IMR-90 (cell line): ENCODE data around the gene ADAMTS17.

Experiments used
- POLR2A ChIP-seq: IDR thresholded peaks from 2 replicates; pipeline ENCODE4 v1.6.1; 2012; ENCODE audit warnings: mild to moderate bottlenecking, low read depth, low read length
- SMC3 ChIP-seq: fragments of 150-350 bp; IDR thresholded peaks from 2 replicates; pipeline ENCODE4 v1.6.1; 2016; ENCODE audit warnings: low read depth, mild to moderate bottlenecking, antibody characterized with exemption, low read length, moderate library complexity
- TF ChIP-seq, protein P1 (sequence below): fragments of 150-350 bp; IDR thresholded peaks from 2 replicates; pipeline ENCODE4 v1.6.1; 2017; ENCODE audit warnings: mild to moderate bottlenecking, antibody characterized with exemption, low read length, low read depth
- TF ChIP-seq, protein P2 (sequence below): conservative IDR thresholded peaks from 2 replicates; pipeline ENCODE4 v1.5.1; 2012; ENCODE audit warnings: mild to moderate bottlenecking, low read depth, low read length, improper control_type of control experiment

- TF ChIP-seq POLR2A (no peak), SMC3 (no peak)
- TF ChIP-seq, protein P1, sequence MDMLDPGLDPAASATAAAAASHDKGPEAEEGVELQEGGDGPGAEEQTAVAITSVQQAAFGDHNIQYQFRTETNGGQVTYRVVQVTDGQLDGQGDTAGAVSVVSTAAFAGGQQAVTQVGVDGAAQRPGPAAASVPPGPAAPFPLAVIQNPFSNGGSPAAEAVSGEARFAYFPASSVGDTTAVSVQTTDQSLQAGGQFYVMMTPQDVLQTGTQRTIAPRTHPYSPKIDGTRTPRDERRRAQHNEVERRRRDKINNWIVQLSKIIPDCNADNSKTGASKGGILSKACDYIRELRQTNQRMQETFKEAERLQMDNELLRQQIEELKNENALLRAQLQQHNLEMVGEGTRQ = no peak
- TF ChIP-seq, protein P2, sequence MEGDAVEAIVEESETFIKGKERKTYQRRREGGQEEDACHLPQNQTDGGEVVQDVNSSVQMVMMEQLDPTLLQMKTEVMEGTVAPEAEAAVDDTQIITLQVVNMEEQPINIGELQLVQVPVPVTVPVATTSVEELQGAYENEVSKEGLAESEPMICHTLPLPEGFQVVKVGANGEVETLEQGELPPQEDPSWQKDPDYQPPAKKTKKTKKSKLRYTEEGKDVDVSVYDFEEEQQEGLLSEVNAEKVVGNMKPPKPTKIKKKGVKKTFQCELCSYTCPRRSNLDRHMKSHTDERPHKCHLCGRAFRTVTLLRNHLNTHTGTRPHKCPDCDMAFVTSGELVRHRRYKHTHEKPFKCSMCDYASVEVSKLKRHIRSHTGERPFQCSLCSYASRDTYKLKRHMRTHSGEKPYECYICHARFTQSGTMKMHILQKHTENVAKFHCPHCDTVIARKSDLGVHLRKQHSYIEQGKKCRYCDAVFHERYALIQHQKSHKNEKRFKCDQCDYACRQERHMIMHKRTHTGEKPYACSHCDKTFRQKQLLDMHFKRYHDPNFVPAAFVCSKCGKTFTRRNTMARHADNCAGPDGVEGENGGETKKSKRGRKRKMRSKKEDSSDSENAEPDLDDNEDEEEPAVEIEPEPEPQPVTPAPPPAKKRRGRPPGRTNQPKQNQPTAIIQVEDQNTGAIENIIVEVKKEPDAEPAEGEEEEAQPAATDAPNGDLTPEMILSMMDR = no peak
These were observed 61.9 kb downstream of the ADAMTS17 start for GRCh38 chr15:100279849-100280248.
